HCT116 (cell line): ENCODE results near the gene SIGLEC7. TPM values are rescaled to one million over a fixed set of nuclear protein-coding genes. Genes with fewer than 3 reads are reported as not detected.

ENCODE experiments used
- ATAC-seq: fragments of 200-7000 bp; cut with Tn5 transposase; 2 replicates; pipeline ENCODE4 v1.9.1; 2020; ENCODE audit warnings: mild to moderate bottlenecking, moderate library complexity
- BruUV-seq: library from RNA; stranded (reverse); fragments of 400-500 nt; replicated peaks from 2 replicates; lab custom pipeline; 2021; lab: Mats Ljungman, UMichigan
- CTCF ChIA-PET: fragments of 300-600 bp; sonication (Branson Sonifier 250); formaldehyde crosslinking; loops from one replicate; lab custom pipeline; 2021; ENCODE audit warnings: antibody characterized with exemption; lab: Charles Lee
- POLR2A ChIA-PET: fragments of 300-600, 350-600 bp; sonication (Branson Sonifier 250); formaldehyde crosslinking; loops from one replicate; lab custom pipeline; 2021; ENCODE audit warnings: antibody characterized with exemption; lab: Charles Lee
- RAD21 ChIA-PET, 2 experiments: fragments of 300-600 bp; sonication (Branson Sonifier 250); formaldehyde crosslinking; loops; one replicate each; lab custom pipeline; 2023; ENCODE audit warnings: low total read pairs in 2 of 2; ENCODE audit not compliant: uncharacterized antibody in 2 of 2, unreplicated experiment in 2 of 2, low non-redundant PET in 1 of 2; lab: Charles Lee
- DNase-seq: peaks from one replicate; pipeline ENCODE4 v3.0.0-alpha.2; 2010; ENCODE audit warnings: low read depth, low spot score
- H2AFZ ChIP-seq: fragments of 200-600 bp; shearing (Covaris generic), sonication (generic); 2 replicates; pipeline ENCODE4 v1.6.1; 2017; ENCODE audit warnings: low read depth, mixed run types, mixed read lengths, antibody characterized with exemption, low read length; ENCODE audit not compliant: poor library complexity, severe bottlenecking
- H3K27ac ChIP-seq: 2 replicates; pipeline ENCODE4 v1.5.1; 2012; ENCODE audit warnings: low read depth, low read length
- H3K27me3 ChIP-seq: fragments of 200-600 bp; sonication (generic); 2 replicates; pipeline ENCODE4 v1.6.1; 2016; ENCODE audit warnings: mixed run types, low read length, mixed read lengths; ENCODE audit not compliant: insufficient read depth
- H3K36me3 ChIP-seq, 2 experiments: fragments of 200-500 bp in 1 of 2; fragments of 200-600 bp in 1 of 2; sonication (Bioruptor generic) in 1 of 2; sonication (generic) in 1 of 2; 2 replicates each; pipeline versions ENCODE4 v1.5.1 to v1.6.1; 2014 to 2016; ENCODE audit warnings: low read length in 2 of 2, inconsistent platforms in 1 of 2, mixed read lengths in 1 of 2, mixed run types in 1 of 2; ENCODE audit not compliant: insufficient read depth in 2 of 2, control insufficient read depth in 1 of 2
- H3K4me1 ChIP-seq, 2 experiments: fragments of 200-600 bp in 1 of 2; sonication (generic) in 1 of 2; 2 replicates each; pipeline versions ENCODE4 v1.5.1 to v1.6.1; 2012 to 2017; ENCODE audit warnings: low read length in 2 of 2, inconsistent platforms in 1 of 2, mild to moderate bottlenecking in 1 of 2, mixed read lengths in 1 of 2, mixed run types in 1 of 2, moderate library complexity in 1 of 2; ENCODE audit not compliant: insufficient read depth in 2 of 2, control insufficient read depth in 1 of 2
- H3K4me2 ChIP-seq: fragments of 200-600 bp; sonication (generic); 2 replicates; pipeline ENCODE4 v1.6.1; 2017; ENCODE audit warnings: mixed run types, low read length, mixed read lengths
- H3K4me3 ChIP-seq, 2 experiments: fragments of 200-600 bp in 1 of 2; sonication (generic) in 1 of 2; replicated peaks in 1 of 2; 2 replicates each; pipeline ENCODE4 v1.5.1; 2011 to 2016; ENCODE audit warnings: low read length in 2 of 2, control low read depth in 1 of 2, low read depth in 1 of 2, mild to moderate bottlenecking in 1 of 2, mixed read lengths in 1 of 2, mixed run types in 1 of 2
- H3K79me2 ChIP-seq: fragments of 200-600 bp; sonication (generic); 2 replicates; pipeline ENCODE4 v1.6.1; 2017; ENCODE audit warnings: mild to moderate bottlenecking, mixed run types, low read length, moderate library complexity, mixed read lengths; ENCODE audit not compliant: insufficient read depth
- H3K9ac ChIP-seq: fragments of 200-600 bp; sonication (generic); 2 replicates; pipeline ENCODE4 v1.6.1; 2016; ENCODE audit warnings: low read length, mixed read lengths
- H3K9me2 ChIP-seq: fragments of 200-600 bp; sonication (generic), shearing (Covaris generic); 2 replicates; pipeline ENCODE4 v1.6.1; 2017; ENCODE audit warnings: mixed run types, mild to moderate bottlenecking, moderate library complexity; ENCODE audit not compliant: insufficient read depth
- H3K9me3 ChIP-seq, 2 experiments: fragments of 200-500 bp in 1 of 2; fragments of 200-600 bp in 1 of 2; sonication (Bioruptor generic) in 1 of 2; sonication (generic) in 1 of 2; 2 replicates each; pipeline ENCODE4 v1.6.1; 2014 to 2017; ENCODE audit warnings: low read length in 2 of 2, mixed read lengths in 2 of 2, inconsistent platforms in 1 of 2, low read depth in 1 of 2, mild to moderate bottlenecking in 1 of 2, mixed run types in 1 of 2, moderate library complexity in 1 of 2; ENCODE audit not compliant: control insufficient read depth in 1 of 2, insufficient read depth in 1 of 2
- H4K20me1 ChIP-seq: fragments of 200-600 bp; sonication (generic), shearing (Covaris generic); 2 replicates; pipeline ENCODE4 v1.6.1; 2017; ENCODE audit warnings: mixed run types, mild to moderate bottlenecking, moderate library complexity; ENCODE audit not compliant: insufficient read depth
- ATF3 ChIP-seq: IDR thresholded peaks from 2 replicates; pipeline ENCODE4 v1.6.1; 2012
- CBX3 ChIP-seq: IDR thresholded peaks from 2 replicates; pipeline ENCODE4 v1.6.1; 2012; ENCODE audit warnings: low read depth
- EGR1 ChIP-seq: IDR thresholded peaks from 2 replicates; pipeline ENCODE4 v1.6.1; 2012; ENCODE audit warnings: low read depth
- ELF1 ChIP-seq: IDR thresholded peaks from 2 replicates; pipeline ENCODE4 v1.6.1; 2012; ENCODE audit warnings: low read depth, borderline replicate concordance
- FOSL1 ChIP-seq: IDR thresholded peaks from 2 replicates; pipeline ENCODE4 v1.6.1; 2012; ENCODE audit warnings: low read depth
- MAX ChIP-seq: IDR thresholded peaks from 2 replicates; pipeline ENCODE4 v1.6.1; 2012
- POLR2AphosphoS5 ChIP-seq: IDR thresholded peaks from 2 replicates; pipeline ENCODE4 v1.6.1; 2011; ENCODE audit warnings: mild to moderate bottlenecking, low read depth, low read length, moderate library complexity
- RAD21 ChIP-seq: IDR thresholded peaks from 2 replicates; pipeline ENCODE4 v1.6.1; 2012; ENCODE audit warnings: low read depth, mild to moderate bottlenecking
- REST ChIP-seq: IDR thresholded peaks from 2 replicates; pipeline ENCODE4 v1.6.1; 2012; ENCODE audit warnings: low read depth
- SP1 ChIP-seq: IDR thresholded peaks from 2 replicates; pipeline ENCODE4 v1.6.1; 2012; ENCODE audit warnings: low read depth
- SRF ChIP-seq: IDR thresholded peaks from 2 replicates; pipeline ENCODE4 v1.6.1; 2012; ENCODE audit warnings: low read depth
- TCF7L2 ChIP-seq: IDR thresholded peaks from 2 replicates; pipeline ENCODE4 v1.7.0; 2011; ENCODE audit warnings: borderline replicate concordance, inconsistent platforms; ENCODE audit not compliant: insufficient read depth, insufficient read length; ENCODE audit errors: extremely low read depth
- YY1 ChIP-seq: IDR thresholded peaks from 2 replicates; pipeline ENCODE4 v1.6.1; 2011; ENCODE audit warnings: low read length, low read depth, moderate library complexity, mild to moderate bottlenecking; ENCODE audit not compliant: insufficient replicate concordance; ENCODE audit errors: extremely low read depth
- ZFX ChIP-seq: fragments of 450-650 bp; IDR thresholded peaks from 2 replicates; pipeline ENCODE4 v1.6.1; 2017
- intact Hi-C: fragments of 100-400 bp; cut with micrococcal nuclease; formaldehyde crosslinking; loops from 2 replicates; pipeline ENCODE4 v1.10.0; 2022
- total RNA-seq: library from RNA; stranded (reverse); gene quantifications from one replicate; pipeline ENCODE4 v1.2.1, GENCODE V29; 2021; ENCODE audit not compliant: unreplicated experiment
- TF ChIP-seq, protein P1 (sequence below), 3 experiments: fragments of 200-600 bp in 1 of 3; sonication (generic) in 1 of 3; IDR thresholded peaks in 2 of 3; conservative IDR thresholded peaks in 1 of 3; 2 replicates each; pipeline ENCODE4 v1.5.1; 2012 to 2017; ENCODE audit warnings: low read depth in 2 of 3, low read length in 2 of 3, antibody characterized with exemption in 1 of 3, borderline replicate concordance in 1 of 3, control low read depth in 1 of 3, mild to moderate bottlenecking in 1 of 3, mixed read lengths in 1 of 3, mixed run types in 1 of 3, moderate library complexity in 1 of 3; ENCODE audit not compliant: insufficient read depth in 1 of 3

Gene SIGLEC7
- total RNA-seq, 1 experiment from 2014 or later = not detected

DNA sequence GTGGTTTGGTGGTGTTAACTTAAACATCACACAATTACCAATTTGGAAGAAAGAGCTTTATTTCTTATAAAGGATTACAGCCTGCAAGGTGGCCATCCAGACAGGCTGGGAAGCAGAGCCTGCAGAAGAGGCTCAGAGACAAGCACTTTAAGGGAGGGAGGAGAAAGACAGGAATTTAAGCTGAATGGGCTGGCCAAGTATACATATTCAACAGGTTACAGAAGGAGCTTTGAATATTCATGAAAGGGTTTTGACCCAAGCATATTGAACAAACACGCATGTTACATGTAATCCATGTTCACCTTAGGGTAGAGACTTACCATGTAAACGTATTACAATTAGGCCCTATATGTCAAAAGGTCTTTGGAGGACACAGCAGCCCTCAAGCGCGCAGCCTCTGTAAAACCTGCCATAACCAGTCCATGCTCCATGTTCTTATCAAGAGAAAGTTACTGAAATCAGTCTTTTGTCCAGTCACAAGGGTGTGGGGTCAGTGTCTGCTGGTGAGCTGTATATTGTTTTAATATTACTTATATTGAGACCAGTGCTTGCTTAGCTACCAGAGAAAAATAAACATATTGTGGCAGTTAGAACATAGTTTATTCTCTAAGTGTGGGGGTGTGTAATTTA lies 19.9 kb downstream of the SIGLEC7 start:
- H3K36me3 ChIP-seq = no peaks in the 10 kb centered on the region
- H3K27me3 ChIP-seq = no peaks in the 10 kb centered on the region
- H3K79me2 ChIP-seq = no peaks in the 10 kb centered on the region
- CTCF ChIA-PET = no interaction called here
- H4K20me1 ChIP-seq = no peaks in the 10 kb centered on the region
- H3K9me2 ChIP-seq = no peaks in the 10 kb centered on the region
- POLR2A ChIA-PET = no interaction called here
- H2AFZ ChIP-seq = no peak overlapping the region
- no peak overlapping the region for H3K27ac ChIP-seq
- H3K4me1 ChIP-seq = peaks cover 0 to 7% of the 10 kb centered on the region in 2 experiments; a peak in 1 of 4 replicates
- no peak for TF ChIP-seq CBX3
- TF ChIP-seq TCF7L2 = no peak
- TF ChIP-seq, protein P1, sequence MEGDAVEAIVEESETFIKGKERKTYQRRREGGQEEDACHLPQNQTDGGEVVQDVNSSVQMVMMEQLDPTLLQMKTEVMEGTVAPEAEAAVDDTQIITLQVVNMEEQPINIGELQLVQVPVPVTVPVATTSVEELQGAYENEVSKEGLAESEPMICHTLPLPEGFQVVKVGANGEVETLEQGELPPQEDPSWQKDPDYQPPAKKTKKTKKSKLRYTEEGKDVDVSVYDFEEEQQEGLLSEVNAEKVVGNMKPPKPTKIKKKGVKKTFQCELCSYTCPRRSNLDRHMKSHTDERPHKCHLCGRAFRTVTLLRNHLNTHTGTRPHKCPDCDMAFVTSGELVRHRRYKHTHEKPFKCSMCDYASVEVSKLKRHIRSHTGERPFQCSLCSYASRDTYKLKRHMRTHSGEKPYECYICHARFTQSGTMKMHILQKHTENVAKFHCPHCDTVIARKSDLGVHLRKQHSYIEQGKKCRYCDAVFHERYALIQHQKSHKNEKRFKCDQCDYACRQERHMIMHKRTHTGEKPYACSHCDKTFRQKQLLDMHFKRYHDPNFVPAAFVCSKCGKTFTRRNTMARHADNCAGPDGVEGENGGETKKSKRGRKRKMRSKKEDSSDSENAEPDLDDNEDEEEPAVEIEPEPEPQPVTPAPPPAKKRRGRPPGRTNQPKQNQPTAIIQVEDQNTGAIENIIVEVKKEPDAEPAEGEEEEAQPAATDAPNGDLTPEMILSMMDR (IDR thresholded peaks at IDR 0.05 in 2 of 3, conservative IDR thresholded peaks at IDR 0.05 in 1 of 3; ENCODE audit: borderline replicate concordance in 1 of 3, insufficient read depth in 1 of 3, low read depth in 2 of 3, low read length in 2 of 3) = no peak
- intact Hi-C loops = no loop called here
- H3K4me2 ChIP-seq = no peak overlapping the region
- H3K4me3 ChIP-seq = no peak overlapping the region
- DNase-seq (no peak), ATAC-seq (no peak)
- H3K9ac ChIP-seq = no peak overlapping the region
- no peaks in the 10 kb centered on the region for H3K9me3 ChIP-seq
- BruUV-seq = no TSS peak
- RAD21 ChIA-PET = no interaction called here

- intact Hi-C loops = no loop called here
- Histone ChIP-seq H3K9ac (no peak overlapping the region), H3K27ac (no peak overlapping the region), H3K79me2 (no peaks in the 10 kb centered on the region), H3K4me2 (no peak overlapping the region), H2AFZ (no peak overlapping the region), H3K4me1 (peaks cover 0 to 6% of the 10 kb centered on the region in 2 experiments; a peak in 1 of 4 replicates), H3K4me3 (no peak overlapping the region), H3K9me2 (no peaks in the 10 kb centered on the region), H3K36me3 (no peaks in the 10 kb centered on the region), H3K9me3 (no peaks in the 10 kb centered on the region), H3K27me3 (no peaks in the 10 kb centered on the region), H4K20me1 (no peaks in the 10 kb centered on the region)
- ATAC-seq = no peak
- ChIA-PET CTCF (no interaction called here), POLR2A (no interaction called here), RAD21 (no interaction called here)
- no peak for DNase-seq
- TF ChIP-seq ZFX = no peak
- TF ChIP-seq REST = no peak
- no peak for TF ChIP-seq ATF3
- no peak for TF ChIP-seq ELF1
- TF ChIP-seq YY1 = no peak
- TF ChIP-seq SP1 = no peak
- no peak for TF ChIP-seq EGR1
- TF ChIP-seq FOSL1 = no peak
- TF ChIP-seq RAD21 = no peak
- no peak for TF ChIP-seq MAX
- no peak for TF ChIP-seq SRF
- TF ChIP-seq POLR2AphosphoS5 = no peak
- no TSS peak for BruUV-seq
These were observed 21.2 kb downstream of the SIGLEC7 start for GRCh38 chr19:51163257-51163656.
